H1 (cell line): Measurements from ENCODE around the gene C6orf136. TPM values are rescaled to one million over a fixed set of nuclear protein-coding genes. Genes with fewer than 3 reads are reported as not detected.

Experiments
- CTCF ChIA-PET: fragments of 300-600 bp; sonication (Branson Sonifier 250); formaldehyde crosslinking; loops from one replicate; lab custom pipeline; 2021; ENCODE audit not compliant: partially characterized antibody; lab: Charles Lee
- POLR2A ChIA-PET: fragments of 300-600 bp; sonication (Branson Sonifier 250); formaldehyde crosslinking; loops from one replicate; lab custom pipeline; 2021; ENCODE audit warnings: inconsistent platforms; ENCODE audit not compliant: partially characterized antibody; lab: Charles Lee
- DNase-seq, 2 experiments: peaks; one replicate each; pipeline versions ENCODE4 v3.0.0 to v3.0.0-alpha.2; 2010 to 2022; ENCODE audit warnings: low spot score in 2 of 2, low read depth in 1 of 2, mixed read lengths in 1 of 2
- FAIRE-seq: peaks from 2 replicates; lab custom pipeline; 2011; peaks lifted over from hg19 to GRCh38; lab: Jason Lieb, UNC
- H2AFZ ChIP-seq: 2 replicates; pipeline ENCODE4 v1.8.1; 2012; ENCODE audit warnings: low read length, inconsistent platforms
- H2AK5ac ChIP-seq: 2 replicates; pipeline ENCODE4 v1.6.1; 2013; ENCODE audit warnings: low read depth, low read length
- H2BK120ac ChIP-seq: replicated peaks from 2 replicates; pipeline ENCODE3; 2013; ENCODE audit warnings: low read depth, low read length, inconsistent platforms
- H2BK12ac ChIP-seq: 2 replicates; pipeline ENCODE4 v1.6.1; 2013; ENCODE audit warnings: low read depth, low read length
- H2BK15ac ChIP-seq: 2 replicates; pipeline ENCODE4 v1.6.1; 2013; ENCODE audit warnings: low read length
- H2BK20ac ChIP-seq: 2 replicates; pipeline ENCODE4 v1.6.1; 2013; ENCODE audit warnings: low read length
- H2BK5ac ChIP-seq: 2 replicates; pipeline ENCODE4 v1.6.1; 2013; ENCODE audit warnings: low read depth, low read length
- H3K14ac ChIP-seq: 2 replicates; pipeline ENCODE4 v1.6.1; 2013; ENCODE audit warnings: inconsistent platforms; ENCODE audit not compliant: insufficient read length
- H3K18ac ChIP-seq: 2 replicates; pipeline ENCODE4 v1.6.1; 2013; ENCODE audit warnings: low read length; ENCODE audit errors: extremely low read depth
- H3K23ac ChIP-seq: 2 replicates; pipeline ENCODE4 v1.6.1; 2013; ENCODE audit warnings: inconsistent platforms; ENCODE audit not compliant: insufficient read length
- H3K23me2 ChIP-seq: 2 replicates; pipeline ENCODE4 v1.6.1; 2013; ENCODE audit warnings: low read depth, low read length
- H3K27ac ChIP-seq: 2 replicates; pipeline ENCODE4 v1.6.1; 2011; ENCODE audit warnings: low read depth, low read length, inconsistent platforms
- H3K27me3 ChIP-seq, 4 experiments: replicated peaks in 1 of 4; 1 replicate in 1 of 4; 2 replicates in 3 of 4; pipeline versions ENCODE4 v1.6.1 to v1.8.1; 2011 to 2013; ENCODE audit warnings: low read length in 3 of 4, mild to moderate bottlenecking in 3 of 4, inconsistent platforms in 2 of 4, mixed read lengths in 2 of 4, moderate library complexity in 1 of 4; ENCODE audit not compliant: control insufficient read depth in 3 of 4, insufficient read depth in 3 of 4; ENCODE audit errors: extremely low read depth in 1 of 4
- H3K36me3 ChIP-seq, 4 experiments: 2 replicates each; pipeline versions ENCODE4 v1.6.1 to v1.8.1; 2011 to 2013; ENCODE audit warnings: mild to moderate bottlenecking in 4 of 4, low read length in 3 of 4, moderate library complexity in 2 of 4, control low read depth in 1 of 4, inconsistent platforms in 1 of 4; ENCODE audit not compliant: insufficient read depth in 4 of 4, control insufficient read depth in 2 of 4
- H3K4ac ChIP-seq: replicated peaks from 2 replicates; pipeline ENCODE3; 2013; ENCODE audit warnings: low read length, low read depth, mixed read lengths, inconsistent platforms; ENCODE audit not compliant: insufficient read length
- H3K4me1 ChIP-seq, 4 experiments: replicated peaks in 1 of 4; 1 replicate in 1 of 4; 2 replicates in 3 of 4; pipeline versions ENCODE4 v1.6.1 to v1.8.1; 2011 to 2013; ENCODE audit warnings: low read length in 3 of 4, inconsistent platforms in 2 of 4, mixed read lengths in 1 of 4; ENCODE audit not compliant: insufficient read depth in 4 of 4, control insufficient read depth in 3 of 4
- H3K4me2 ChIP-seq, 2 experiments: 2 replicates each; pipeline versions ENCODE4 v1.6.1 to v1.8.1; 2011 to 2013; ENCODE audit warnings: low read depth in 2 of 2, low read length in 2 of 2, control low read depth in 1 of 2, inconsistent platforms in 1 of 2, mild to moderate bottlenecking in 1 of 2; ENCODE audit not compliant: insufficient read depth in 1 of 2
- H3K4me3 ChIP-seq, 4 experiments: fragments of 200-600, 300-600 bp in 1 of 4; sonication (generic), shearing (Covaris generic), sonication (Bioruptor Twin) in 1 of 4; 2 replicates each; pipeline versions ENCODE4 v1.5.1 to v1.8.1; 2011 to 2016; ENCODE audit warnings: low read length in 4 of 4, low read depth in 3 of 4, control low read depth in 2 of 4, inconsistent platforms in 2 of 4, mild to moderate bottlenecking in 2 of 4, mixed read lengths in 1 of 4, moderate library complexity in 1 of 4; ENCODE audit not compliant: insufficient read depth in 2 of 4; ENCODE audit errors: extremely low read depth in 1 of 4
- H3K56ac ChIP-seq: replicated peaks from 2 replicates; pipeline ENCODE3; 2013; ENCODE audit warnings: low read depth, mild to moderate bottlenecking, mixed read lengths, low read length, inconsistent platforms; ENCODE audit not compliant: insufficient read length
- H3K79me1 ChIP-seq: 2 replicates; pipeline ENCODE4 v1.6.1; 2013; ENCODE audit warnings: low read depth, low read length, control low read depth
- H3K79me2 ChIP-seq, 2 experiments: 2 replicates each; pipeline versions ENCODE4 v1.6.1 to v1.8.1; 2012 to 2013; ENCODE audit warnings: low read length in 2 of 2, mild to moderate bottlenecking in 2 of 2, inconsistent platforms in 1 of 2; ENCODE audit not compliant: insufficient read depth in 2 of 2, control insufficient read depth in 1 of 2
- H3K9ac ChIP-seq, 4 experiments: replicated peaks in 1 of 4; 1 replicate in 1 of 4; 2 replicates in 3 of 4; pipeline versions ENCODE4 v1.6.1 to v1.8.1; 2011 to 2013; ENCODE audit warnings: low read depth in 3 of 4, low read length in 3 of 4, control low read depth in 2 of 4, mild to moderate bottlenecking in 2 of 4, moderate library complexity in 2 of 4, inconsistent platforms in 1 of 4; ENCODE audit errors: extremely low read depth in 1 of 4
- H3K9me3 ChIP-seq, 2 experiments: 2 replicates each; pipeline versions ENCODE4 v1.6.1 to v1.8.1; 2012 to 2013; ENCODE audit warnings: mild to moderate bottlenecking in 2 of 2, moderate library complexity in 2 of 2, control low read depth in 1 of 2, inconsistent platforms in 1 of 2, low read depth in 1 of 2, low read length in 1 of 2, mixed read lengths in 1 of 2; ENCODE audit not compliant: insufficient read depth in 2 of 2
- H4K20me1 ChIP-seq, 2 experiments: replicated peaks in 1 of 2; 2 replicates each; pipeline versions ENCODE3 to v1.8.1; 2011 to 2013; ENCODE audit warnings: inconsistent platforms in 2 of 2, low read length in 2 of 2, mild to moderate bottlenecking in 1 of 2; ENCODE audit not compliant: insufficient read depth in 2 of 2, control insufficient read depth in 1 of 2
- H4K5ac ChIP-seq: 2 replicates; pipeline ENCODE4 v1.6.1; 2013; ENCODE audit warnings: low read length, low read depth, mixed read lengths, inconsistent platforms; ENCODE audit not compliant: insufficient read length
- H4K8ac ChIP-seq: 2 replicates; pipeline ENCODE4 v1.8.0; 2013; ENCODE audit warnings: mild to moderate bottlenecking, moderate library complexity, low read length, inconsistent platforms; ENCODE audit not compliant: insufficient read depth; ENCODE audit errors: extremely low read depth
- H4K91ac ChIP-seq: replicated peaks from 2 replicates; pipeline ENCODE3; 2013; ENCODE audit warnings: low read length, mixed read lengths, inconsistent platforms; ENCODE audit not compliant: insufficient read length
- CHD2 ChIP-seq: IDR thresholded peaks from 2 replicates; pipeline ENCODE4 v1.6.1; 2012; ENCODE audit warnings: low read length, improper control_type of control experiment
- EGR1 ChIP-seq: IDR thresholded peaks from 2 replicates; pipeline ENCODE4 v1.6.1; 2011; ENCODE audit warnings: low read depth, low read length, borderline replicate concordance
- EZH2 ChIP-seq: fragments of 200-600 bp; sonication (generic); IDR thresholded peaks from 2 replicates; pipeline ENCODE4 v1.7.1; 2012; ENCODE audit warnings: low read depth, mild to moderate bottlenecking, moderate library complexity, low read length, inconsistent platforms; ENCODE audit not compliant: severe bottlenecking
- FOSL1 ChIP-seq: IDR thresholded peaks from 2 replicates; pipeline ENCODE4 v1.6.1; 2011; ENCODE audit warnings: mild to moderate bottlenecking, low read depth, low read length, moderate library complexity; ENCODE audit not compliant: insufficient read depth
- HDAC2 ChIP-seq, 2 experiments: fragments of 300-600 bp in 1 of 2; sonication (generic) in 1 of 2; IDR thresholded peaks; 2 replicates each; pipeline ENCODE4 v1.6.1; 2011 to 2012; ENCODE audit warnings: low read depth in 2 of 2, low read length in 2 of 2, mild to moderate bottlenecking in 2 of 2, moderate library complexity in 2 of 2, borderline replicate concordance in 1 of 2, inconsistent platforms in 1 of 2
- JUN ChIP-seq: IDR thresholded peaks from 2 replicates; pipeline ENCODE4 v1.6.1; 2011; ENCODE audit warnings: low read depth, mild to moderate bottlenecking, improper control_type of control experiment, low read length
- POLR2A ChIP-seq, 2 experiments: IDR thresholded peaks; 1 replicate in 1 of 2; 2 replicates in 1 of 2; pipeline ENCODE4 v1.6.1; 2011; ENCODE audit warnings: low read depth in 2 of 2, low read length in 2 of 2, mild to moderate bottlenecking in 2 of 2; ENCODE audit errors: control extremely low read depth in 1 of 2
- POLR2AphosphoS5 ChIP-seq: IDR thresholded peaks from 2 replicates; pipeline ENCODE4 v1.6.1; 2011; ENCODE audit warnings: low read depth, low read length
- POU5F1 ChIP-seq: IDR thresholded peaks from 2 replicates; pipeline ENCODE4 v1.6.1; 2011; ENCODE audit warnings: low read depth, mild to moderate bottlenecking, low read length, moderate library complexity
- SAP30 ChIP-seq: fragments of 300-600 bp; sonication (generic); IDR thresholded peaks from 2 replicates; pipeline ENCODE4 v1.7.1; 2012; ENCODE audit warnings: low read length, moderate library complexity, mild to moderate bottlenecking, inconsistent platforms; ENCODE audit not compliant: insufficient read depth, insufficient replicate concordance
- SIN3A ChIP-seq, 2 experiments: IDR thresholded peaks in 1 of 2; conservative IDR thresholded peaks in 1 of 2; 2 replicates each; pipeline ENCODE4 v1.6.1; 2011 to 2012; ENCODE audit warnings: low read length in 2 of 2, improper control_type of control experiment in 1 of 2, low read depth in 1 of 2, mild to moderate bottlenecking in 1 of 2
- TCF12 ChIP-seq: IDR thresholded peaks from 2 replicates; pipeline ENCODE4 v1.6.1; 2011; ENCODE audit warnings: low read depth, mild to moderate bottlenecking, low read length
- TEAD4 ChIP-seq: IDR thresholded peaks from 2 replicates; pipeline ENCODE4 v1.6.1; 2012; ENCODE audit warnings: low read depth, low read length, inconsistent platforms, mixed read lengths
- ZNF274 ChIP-seq: IDR thresholded peaks from 2 replicates; pipeline ENCODE4 v1.7.0; 2012; ENCODE audit warnings: low read length, borderline replicate concordance; ENCODE audit errors: extremely low read depth
- WGBS, 2 experiments: shearing (Covaris generic) in 1 of 2; methylation state at CpG; one replicate each; pipeline versions ENCODE4 v1.1.6 to v1.1.7; 2013 to 2015; ENCODE audit warnings: low lambda C conversion rate in 2 of 2, mixed read lengths in 2 of 2, inconsistent platforms in 1 of 2, low coverage in 1 of 2, missing lambda C conversion rate in 1 of 2; ENCODE audit not compliant: insufficient replicate concordance in 2 of 2, insufficient coverage in 1 of 2, insufficient read length in 1 of 2; ENCODE audit errors: extremely low coverage in 1 of 2, missing lambda C conversion rate in 1 of 2; 5-methylcytosine and 5-hydroxymethylcytosine counted together
- polyA plus RNA-seq, 7 experiments: library from polyadenylated mRNA; depleted of rRNA in 3 of 7; stranded (reverse) in 5 of 7; unstranded in 2 of 7; fragments of >200 nt in 5 of 7; fragments of 200-250 nt in 2 of 7; gene quantifications; 1 replicate in 5 of 7; 2 replicates in 1 of 7; 4 replicates in 1 of 7; pipeline versions ENCODE4 v1.2.1 to v1.2.3, GENCODE V29; 2011 to 2013; ENCODE audit warnings: missing spikeins in 2 of 7, mixed read lengths in 2 of 7
- total RNA-seq: library from RNA; stranded (reverse); fragmentation: NEBNext Ultra II Directional; extraction: Animal tissue kit (Norgen Biotek cat#: 25700); gene quantifications from 2 replicates; pipeline ENCODE4 v1.2.1, GENCODE V29; 2021

The C6orf136 gene
- total and polyA plus RNA-seq, 2 of the 8 experiments (the other 6 are each of a cell fraction or from before 2014, with no cell fraction given) = 20.8 to 23.1 TPM

- FAIRE-seq (no peak), DNase-seq (no peak)
- Histone ChIP-seq H4K20me1 (peaks cover 0 to 4% of the 10 kb centered on the region in 2 experiments), H3K23ac (no peak overlapping the region), H3K4me1 (peaks cover 2 to 10% (median 4%) of the 10 kb centered on the region in 4 experiments; a peak in 5 of 7 replicates), H3K4me2 (no peak overlapping the region; a peak in 1 of 4 replicates), H4K8ac (no peak overlapping the region), H3K56ac (no peak overlapping the region), H2BK5ac (no peak overlapping the region), H4K91ac (no peak overlapping the region), H4K5ac (no peak overlapping the region), H3K18ac (no peak overlapping the region), H2BK12ac (no peak overlapping the region), H3K4ac (no peak overlapping the region), H3K9me3 (no peaks in the 10 kb centered on the region), H3K27me3 (no peaks in the 10 kb centered on the region), H2BK120ac (no peak overlapping the region), H3K9ac (no peak overlapping the region), H3K79me2 (peaks cover 0 to 8% of the 10 kb centered on the region in 2 experiments; a peak in 2 of 4 replicates), H2BK20ac (no peak overlapping the region), H3K36me3 (peaks cover 8 to 55% (median 35%) of the 10 kb centered on the region in 4 experiments), H2BK15ac (no peak overlapping the region), H3K4me3 (no peak overlapping the region), H3K27ac (no peak overlapping the region), H3K14ac (no peak overlapping the region), H3K23me2 (peaks cover 5% of the 10 kb centered on the region), H2AFZ (no peak overlapping the region), H3K79me1 (no peaks in the 10 kb centered on the region), H2AK5ac (no peak overlapping the region)
- CTCF ChIA-PET = interaction anchor here (0.7 to 1.5 kb wide), 5 partner anchors 13 to 53 kb away, joined by 3 to 5 read pairs (median 5); no protein-coding TSS in a partner anchor
- POLR2A ChIA-PET = interaction anchor here (1.0 to 7.0 kb wide), 14 partner anchors 8 to 96 kb away, joined by 3 to 62 read pairs (median 6); partner anchors contain the start of genes C6orf136, MDC1, MRPS18B and PPP1R10
- 90% methylated on average over 7 of the region's 8 CpGs; no CpG with 5 or more reads in 1 of the 2 experiments for WGBS, 2 experiments
- TF ChIP-seq POLR2AphosphoS5 (no peak), SAP30 (no peak), FOSL1 (no peak), POLR2A (IDR thresholded peaks at IDR 0.05; ENCODE audit: control extremely low read depth in 1 of 2, low read depth in 2 of 2, low read length in 2 of 2) (no peak), CHD2 (no peak), HDAC2 (IDR thresholded peaks at IDR 0.05; ENCODE audit: borderline replicate concordance in 1 of 2, low read depth in 2 of 2, low read length in 2 of 2) (no peak), EGR1 (no peak), JUN (no peak), POU5F1 (no peak), ZNF274 (no peak), EZH2 (no peak), SIN3A (conservative IDR thresholded peaks at IDR 0.05 in 1 of 2, IDR thresholded peaks at IDR 0.05 in 1 of 2; ENCODE audit: low read depth in 1 of 2, low read length in 2 of 2) (no peak), TEAD4 (no peak), TCF12 (no peak)
These were observed 21.4 kb upstream of the C6orf136 start for GRCh38 chr6:30625511-30625910.
